SH-SY5Y (cell line): ENCODE results near the gene UPK3A.

ENCODE experiments used
- GATA2 ChIP-seq: IDR thresholded peaks from 2 replicates; pipeline ENCODE4 v1.6.1; 2011; ENCODE audit warnings: mild to moderate bottlenecking, low read depth, low read length
- GATA3 ChIP-seq: IDR thresholded peaks from 2 replicates; pipeline ENCODE4 v1.6.1; 2011; ENCODE audit warnings: low read depth, mild to moderate bottlenecking, low read length, moderate library complexity

UPK3A gene

DNA sequence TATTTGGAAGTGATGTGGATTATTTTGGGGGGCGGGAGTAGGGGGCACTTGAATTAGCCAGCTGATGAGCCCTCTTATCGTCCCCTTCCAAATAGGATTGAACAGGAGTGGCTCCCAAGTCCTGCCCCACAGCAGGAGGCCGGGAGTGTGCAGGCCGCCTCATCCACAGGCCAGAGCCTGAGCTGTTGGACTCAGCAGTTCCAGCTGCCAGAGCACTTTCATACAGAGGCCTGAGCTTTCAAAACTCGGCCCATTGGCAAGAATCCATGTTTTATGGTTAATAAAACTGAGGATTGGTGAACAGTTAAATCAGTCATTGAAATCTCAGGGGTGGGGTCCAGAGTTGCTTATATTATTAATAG lies 34.6 kb downstream of the UPK3A start:
- TF ChIP-seq GATA2 (no peak), GATA3 (no peak)

DNA sequence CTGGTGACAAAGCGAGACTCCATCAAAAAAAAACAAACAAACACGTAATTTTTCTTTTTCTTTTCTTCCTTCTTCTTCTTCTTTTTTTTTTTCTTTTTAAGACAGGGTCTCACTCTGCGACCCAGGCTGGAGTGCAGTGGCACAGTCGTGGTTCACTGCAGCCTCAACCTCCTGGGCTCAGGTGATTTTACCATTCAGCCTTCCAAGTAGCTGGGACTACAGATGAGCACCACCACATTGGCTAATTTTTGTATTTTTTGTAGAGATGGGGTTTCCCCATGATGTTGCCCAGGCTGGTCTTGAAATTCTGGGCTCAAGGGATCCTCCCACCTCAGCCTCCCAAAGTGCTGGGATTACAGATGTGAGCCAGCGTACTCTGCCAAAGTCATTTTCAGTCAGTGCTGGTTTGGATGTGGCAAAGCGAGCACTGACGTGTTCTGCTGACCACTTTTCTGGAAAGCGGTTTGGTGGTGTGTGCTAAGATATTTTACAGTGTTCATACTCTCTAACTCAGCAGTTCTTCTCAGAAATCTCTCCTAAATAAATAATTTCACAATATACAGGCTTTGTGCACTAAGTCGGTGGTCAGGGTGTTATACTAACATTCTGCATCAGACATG lies 35.7 kb downstream of the UPK3A start:
- no peak for TF ChIP-seq GATA3
- no peak for TF ChIP-seq GATA2

DNA sequence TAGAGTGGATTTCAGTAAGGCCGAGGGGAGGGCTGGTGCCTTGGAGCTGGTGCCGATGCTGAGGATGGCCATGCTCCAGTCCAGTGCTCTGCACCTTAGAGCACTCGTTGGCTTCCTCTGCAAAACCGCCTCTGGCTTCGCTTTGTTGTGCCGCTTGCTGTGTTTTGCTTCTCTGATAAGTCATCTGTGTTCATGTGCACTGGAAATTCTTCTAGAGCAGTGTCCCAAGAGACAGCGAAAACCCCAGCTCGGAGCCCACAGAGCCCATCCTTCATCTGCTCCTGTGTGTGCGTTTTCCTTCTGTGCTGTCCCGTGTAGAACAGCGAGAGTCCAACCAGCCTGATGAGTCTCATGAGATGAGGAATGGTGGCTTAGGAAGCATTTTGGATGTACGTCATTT lies 37.1 kb downstream of the UPK3A start:
- TF ChIP-seq GATA3 (no peak), GATA2 (no peak)

DNA sequence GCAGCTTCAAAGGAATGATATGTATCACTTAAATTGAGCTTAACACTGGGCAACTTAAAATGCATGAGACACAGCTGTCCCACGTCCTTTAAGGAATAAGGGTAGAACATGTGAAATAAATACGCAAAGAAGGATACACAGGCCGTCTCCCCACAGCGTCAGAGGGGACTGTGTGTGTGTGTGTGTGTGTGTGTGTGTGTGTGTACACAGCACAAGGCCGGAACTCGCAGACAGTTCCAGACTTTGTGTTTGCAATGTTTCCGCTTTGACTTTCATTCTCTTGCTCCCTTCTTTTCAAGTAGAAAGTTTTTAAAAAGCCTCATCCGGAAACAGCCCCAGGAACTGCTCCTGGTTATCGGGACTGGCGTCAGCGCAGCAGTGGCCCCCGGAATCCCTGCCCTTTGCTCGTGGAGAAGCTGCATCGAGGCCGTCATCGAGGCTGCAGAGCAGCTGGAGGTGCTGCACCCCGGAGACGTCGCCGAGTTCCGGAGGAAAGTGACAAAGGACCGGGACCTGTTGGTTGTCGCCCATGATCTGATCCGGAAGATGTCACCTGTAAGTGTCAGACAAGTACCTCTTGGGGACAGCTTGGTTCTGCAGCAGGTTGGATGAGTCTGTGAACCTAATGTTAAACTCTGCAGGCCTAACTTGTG lies 38.2 kb downstream of the UPK3A start:
- TF ChIP-seq GATA3 (no peak), GATA2 (no peak)

DNA sequence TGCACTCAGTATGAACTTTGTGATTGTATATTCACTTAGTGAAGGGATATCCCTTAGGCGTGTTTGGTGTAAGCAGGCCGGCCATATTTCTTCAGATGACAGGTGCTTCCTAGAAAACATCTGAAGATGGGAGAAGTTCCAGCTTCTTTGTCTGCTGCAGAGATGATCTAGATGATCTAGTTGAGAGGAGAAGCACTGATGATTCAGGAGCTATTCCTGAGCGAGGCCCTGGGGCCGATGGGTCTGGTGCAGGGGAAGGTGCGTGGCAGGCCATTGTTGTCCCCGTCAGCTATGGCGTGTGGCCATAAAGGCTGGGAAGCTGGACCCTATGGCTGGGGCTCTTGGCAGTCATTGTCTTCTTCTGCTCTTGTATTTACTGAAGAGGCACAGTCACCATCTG lies 38.9 kb downstream of the UPK3A start:
- TF ChIP-seq GATA2 (no peak), GATA3 (no peak)

DNA sequence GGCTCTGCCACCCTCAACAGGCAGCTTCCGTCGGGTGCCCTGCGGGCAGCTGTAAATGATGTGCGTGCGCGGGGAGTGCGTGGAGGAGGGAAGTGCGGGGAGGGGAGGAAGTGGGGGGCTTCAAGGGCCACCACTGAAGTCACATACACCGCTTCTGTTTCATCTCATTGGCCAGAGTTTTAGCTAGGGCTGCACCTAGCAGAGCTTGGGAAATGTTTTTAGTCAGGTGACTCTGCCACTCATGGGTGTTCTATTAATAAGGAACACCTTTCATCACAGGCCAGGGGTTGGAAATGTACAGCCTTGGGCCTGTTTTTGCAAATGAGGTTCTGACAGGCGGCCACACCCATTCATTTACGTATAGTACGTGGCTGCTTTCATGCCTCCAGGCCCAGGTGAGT lies 39.6 kb downstream of the UPK3A start:
- TF ChIP-seq GATA2 = no peak
- no peak for TF ChIP-seq GATA3

DNA sequence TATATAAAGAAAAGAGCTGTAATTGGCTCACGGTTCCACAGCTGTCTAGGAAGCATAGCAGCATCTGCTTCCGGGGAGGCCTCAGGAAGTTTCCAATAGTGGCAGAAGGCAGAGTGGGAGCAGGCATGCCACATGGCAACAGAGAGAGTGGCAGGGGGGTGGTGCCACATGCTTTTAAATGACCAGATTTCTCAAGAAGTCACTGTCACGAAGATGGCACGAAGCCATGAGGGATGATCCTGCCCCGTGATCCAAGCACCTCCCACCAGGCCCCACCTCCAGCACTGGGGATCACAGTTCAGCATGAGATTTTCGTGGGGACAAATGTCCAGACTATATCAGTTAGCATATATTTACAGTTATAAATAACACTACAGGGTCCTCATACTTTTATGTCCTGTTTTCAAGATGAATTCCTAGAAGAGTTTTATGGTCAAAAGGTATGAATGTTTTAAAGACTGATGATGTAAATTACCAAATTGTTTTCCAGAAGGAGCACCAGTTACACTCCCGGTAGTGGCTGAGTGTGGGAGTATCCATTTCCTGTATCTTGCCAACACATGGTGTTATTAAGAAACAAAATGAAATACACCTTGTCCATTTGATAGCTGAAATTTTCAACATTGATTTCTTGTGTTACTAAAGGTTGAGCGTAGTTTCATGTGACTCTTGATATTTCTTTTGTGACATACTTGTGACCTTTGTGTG lies 44.2 kb downstream of the UPK3A start:
- no peak for TF ChIP-seq GATA2
- no peak for TF ChIP-seq GATA3

DNA sequence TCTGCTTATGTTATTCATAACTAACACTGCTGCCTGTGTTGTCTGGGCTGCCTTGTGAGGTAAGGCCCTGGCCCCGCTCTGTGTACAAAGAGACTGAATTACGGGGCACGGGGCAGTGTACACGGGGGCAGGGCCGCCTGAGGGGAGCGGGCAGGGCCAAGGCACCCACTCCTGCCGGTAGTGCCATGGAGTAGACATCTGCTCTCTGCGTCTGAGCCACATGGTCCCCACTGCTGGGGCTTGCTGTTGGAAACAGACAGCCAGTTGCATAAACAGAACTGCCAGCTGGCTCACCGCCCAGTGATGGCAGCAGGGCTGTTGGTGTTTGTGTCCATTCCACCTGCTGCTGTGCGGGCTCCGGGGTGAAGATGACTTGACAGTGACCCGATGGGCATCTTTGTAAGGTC lies 44.8 kb downstream of the UPK3A start:
- TF ChIP-seq GATA2 = peak; percentile 73
- no peak for TF ChIP-seq GATA3

DNA sequence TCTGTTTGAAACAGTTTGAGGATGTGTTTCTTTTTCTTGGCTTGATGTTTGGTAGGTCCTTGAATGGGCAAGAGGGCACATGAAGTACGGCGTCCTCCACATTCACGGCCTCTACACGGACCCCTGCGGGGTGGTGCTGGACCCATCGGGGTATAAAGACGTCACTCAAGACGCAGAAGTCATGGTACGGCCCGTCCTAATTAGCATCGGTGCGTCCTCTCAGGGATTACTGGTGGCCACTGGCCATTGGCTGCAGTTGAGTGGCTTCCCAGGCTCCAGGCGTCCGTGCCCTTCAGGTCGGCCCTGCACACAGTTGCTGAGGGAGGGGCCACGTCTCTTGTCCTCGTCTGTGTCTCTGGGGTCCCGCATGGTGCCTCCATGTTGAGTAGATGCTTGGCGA lies 45.8 kb downstream of the UPK3A start:
- TF ChIP-seq GATA3 (no peak), GATA2 (no peak)

DNA sequence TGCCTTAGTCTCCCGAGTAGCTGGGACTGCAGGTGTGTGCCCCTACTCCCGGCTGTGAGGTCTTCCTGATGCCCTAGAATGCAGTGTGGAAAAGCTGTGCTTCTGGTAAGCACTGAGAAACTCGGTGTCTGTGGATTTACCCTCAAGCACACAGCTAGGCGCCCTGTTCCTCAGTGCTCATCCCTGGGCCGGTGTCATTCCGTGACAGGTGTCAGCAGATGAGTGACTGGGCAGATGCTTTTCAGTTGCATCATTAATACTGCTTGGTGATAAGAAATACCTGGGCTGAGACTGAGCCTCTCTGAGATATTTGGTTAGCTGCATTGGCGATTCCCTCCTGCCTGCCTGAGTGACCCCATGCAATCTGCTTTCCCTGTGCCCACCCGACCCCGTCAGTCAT lies 46.7 kb downstream of the UPK3A start:
- TF ChIP-seq GATA3 (no peak), GATA2 (no peak)

DNA sequence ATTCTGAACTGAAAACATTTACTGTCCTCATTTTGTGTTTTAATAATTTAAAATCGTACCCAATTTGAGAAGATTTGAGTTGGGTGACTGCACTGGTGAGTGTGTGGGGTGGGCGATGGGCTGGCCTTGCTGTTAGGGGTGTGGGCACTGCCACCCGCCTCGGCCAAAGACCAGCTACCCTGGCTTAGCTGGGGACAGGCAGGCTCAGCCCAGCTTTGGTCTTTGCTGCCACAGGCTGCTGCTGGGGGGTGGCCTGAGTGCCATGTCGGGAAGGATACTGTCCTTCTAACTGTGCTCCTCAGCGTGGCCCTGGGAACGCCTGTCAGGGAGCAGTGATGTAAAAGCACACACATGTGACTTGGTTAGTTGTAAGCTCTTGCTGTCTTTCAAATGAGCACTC lies 47.3 kb downstream of the UPK3A start:
- no peak for TF ChIP-seq GATA2
- TF ChIP-seq GATA3 = no peak

DNA sequence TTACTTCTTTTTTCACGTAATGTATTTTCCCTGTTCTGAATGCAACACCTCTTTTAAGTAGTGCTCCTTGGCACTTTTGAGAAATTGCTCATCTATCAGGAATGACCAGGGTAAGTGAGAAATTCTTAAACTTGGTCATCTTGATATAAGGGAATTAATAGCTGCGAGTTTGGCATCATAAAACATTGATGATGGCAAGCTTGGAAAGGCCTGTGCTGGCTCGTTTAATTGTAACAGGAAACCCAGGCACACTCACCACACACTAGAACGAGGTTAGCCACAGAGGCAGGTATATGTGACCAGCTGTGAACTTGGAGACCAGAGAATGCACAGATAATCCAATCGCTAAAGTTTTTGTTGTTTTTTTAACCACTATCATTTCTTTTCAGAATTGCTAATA lies 49.3 kb downstream of the UPK3A start:
- TF ChIP-seq GATA3 (no peak), GATA2 (no peak)

DNA sequence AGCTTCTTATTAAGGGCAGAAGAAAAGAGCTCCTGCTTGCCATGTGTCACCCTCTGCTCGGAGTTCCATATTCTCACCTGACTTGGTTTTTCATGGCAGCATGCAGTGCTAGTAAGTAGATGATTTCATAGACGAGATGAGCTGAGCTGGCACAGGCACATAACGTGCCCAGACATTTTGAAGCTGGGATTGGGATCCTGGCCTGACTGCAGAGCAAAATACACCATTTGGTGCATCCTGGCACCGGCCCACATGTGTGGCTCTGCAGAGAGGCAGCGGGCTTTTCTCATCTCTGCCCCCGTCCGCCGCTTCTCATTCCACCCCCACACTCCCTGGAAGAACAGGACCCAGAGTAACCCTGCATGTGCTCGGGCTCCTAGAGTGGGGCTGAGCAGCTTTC lies 49.8 kb downstream of the UPK3A start:
- no peak for TF ChIP-seq GATA3
- TF ChIP-seq GATA2 = no peak

DNA sequence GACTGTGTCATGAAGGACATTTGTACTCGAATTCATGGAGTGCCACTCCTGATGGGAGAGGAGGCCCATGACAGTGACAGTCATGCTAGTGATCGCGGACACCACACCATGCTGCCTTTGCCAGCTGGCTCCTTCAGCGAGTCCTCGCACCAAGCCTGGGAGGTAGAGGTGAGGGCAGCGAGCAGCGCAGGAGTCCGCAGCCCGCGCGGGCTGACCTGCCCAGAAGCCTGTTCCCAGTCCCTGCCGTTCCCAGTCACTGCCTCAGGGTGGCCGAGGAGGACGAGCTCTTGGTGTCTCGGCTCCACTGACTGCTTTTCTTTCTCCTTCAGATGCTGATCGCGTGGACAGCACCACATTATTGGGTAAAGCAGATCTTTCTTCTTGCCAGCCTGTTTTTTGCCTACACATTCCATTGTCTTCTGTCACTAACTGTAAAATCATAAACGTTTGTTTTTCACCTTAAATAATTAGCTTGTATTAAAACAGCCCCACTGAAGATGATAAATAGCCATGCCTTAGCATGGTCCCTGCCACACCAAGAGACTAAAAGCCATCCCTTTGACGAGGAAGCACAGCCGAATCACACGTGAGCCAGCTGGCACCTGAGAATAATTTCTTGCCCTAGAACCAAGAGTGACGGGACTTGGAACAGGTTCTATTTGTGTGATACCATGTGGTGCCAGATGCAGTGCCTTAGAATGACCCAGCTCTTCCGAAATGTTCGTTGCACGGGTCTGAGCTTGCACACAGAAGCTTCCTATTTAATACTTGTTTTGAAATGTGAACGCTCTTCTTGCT lies 50.5 kb downstream of the UPK3A start:
- no peak for TF ChIP-seq GATA2
- TF ChIP-seq GATA3 = no peak

DNA sequence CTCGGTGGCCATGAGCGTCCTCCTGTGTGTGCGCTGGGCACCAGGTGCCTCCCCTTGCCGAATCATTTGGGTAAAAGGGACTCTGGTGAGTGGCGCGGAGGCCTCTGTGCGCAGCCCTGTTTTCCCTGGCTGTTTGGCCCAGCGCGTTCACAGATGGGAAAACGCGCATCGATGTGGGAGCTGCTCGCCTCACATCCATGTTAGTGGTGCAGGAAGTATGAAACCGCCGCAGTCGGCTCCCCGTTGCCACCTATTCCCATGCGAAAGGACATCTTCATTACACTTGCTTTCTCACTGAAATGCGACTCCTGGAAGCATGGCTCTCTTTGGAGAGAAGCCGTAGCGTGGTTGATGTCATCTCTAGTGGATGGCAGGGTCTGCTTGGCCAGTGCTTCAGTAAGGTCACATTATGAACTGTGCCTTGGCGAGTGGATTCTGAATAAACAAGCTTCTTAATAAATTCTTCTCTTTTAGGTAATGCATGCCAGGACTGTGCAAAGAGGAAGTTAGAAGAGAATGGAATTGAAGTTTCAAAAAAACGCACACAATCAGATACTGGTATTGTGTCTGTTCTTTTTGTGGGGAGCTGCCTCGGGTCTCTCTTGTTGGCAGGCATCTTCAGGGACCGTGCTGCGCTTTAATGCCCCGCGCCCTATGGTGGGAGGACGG lies 51.2 kb downstream of the UPK3A start:
- TF ChIP-seq GATA2 (no peak), GATA3 (no peak)

DNA sequence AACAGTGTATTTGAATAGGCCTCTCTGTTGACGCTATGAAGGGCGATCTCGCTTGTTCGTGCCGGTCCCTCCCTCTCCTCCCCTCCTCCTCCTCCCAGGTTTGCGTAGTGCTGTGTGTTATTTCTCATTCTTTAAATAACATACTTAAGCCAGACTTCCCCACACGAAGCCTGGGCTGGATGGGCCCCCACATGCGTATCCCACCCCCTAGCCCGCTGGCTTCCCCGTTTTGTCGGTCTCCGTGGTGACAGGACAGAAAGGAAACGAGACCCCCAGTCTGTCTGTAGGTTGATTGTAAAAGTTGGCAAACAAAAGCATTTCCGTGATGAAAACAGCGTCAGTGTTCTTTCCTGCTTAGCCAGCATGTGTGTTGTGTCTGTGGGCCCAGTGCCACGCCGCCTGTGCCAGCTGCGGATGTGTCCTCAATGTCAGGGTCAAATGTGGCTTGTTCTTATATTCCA lies 52.3 kb downstream of the UPK3A start:
- TF ChIP-seq GATA2 (no peak), GATA3 (no peak)
